Measurements from ENCODE around the gene NDUFB2. TPM values are rescaled to one million over a fixed set of nuclear protein-coding genes. Genes with fewer than 3 reads are reported as not detected.
"Not testable (repeated sequence)": the region's sequence is repeated elsewhere in the genome, so short reads cannot be mapped to it uniquely, and the experiment has no call there.

Gene NDUFB2
- total RNA-seq, 2 donors from 2014 or later: 180 to 202 TPM

DNA sequence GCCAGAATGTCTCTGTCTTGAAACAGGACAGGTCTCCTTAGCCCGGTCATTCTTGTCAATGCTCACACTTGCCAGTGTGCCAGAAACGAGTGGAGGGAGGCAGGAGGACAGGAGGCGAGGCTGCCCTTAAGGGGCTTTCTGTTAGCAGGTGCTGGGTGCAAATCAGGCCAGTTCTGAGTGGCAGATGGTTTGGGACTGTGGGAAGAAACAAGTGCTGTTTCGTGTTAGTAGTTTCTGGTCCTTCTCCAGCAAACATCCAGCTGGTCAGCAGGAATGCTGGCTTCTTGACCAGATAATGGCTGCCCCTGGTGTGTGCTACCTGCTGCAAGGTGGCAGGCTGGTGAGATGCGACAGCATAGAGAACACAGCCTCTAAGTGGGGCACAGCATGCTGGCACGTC, 8.2 kb upstream of the NDUFB2 start:
- no peaks in the 10 kb centered on the region for H3K27me3 Mint-ChIP-seq (ENCODE audit: insufficient read depth)
- H3K9me3 Mint-ChIP-seq: no peaks in the 10 kb centered on the region
- no peak overlapping the region for H3K9ac ChIP-seq (ENCODE audit: extremely low read depth, low read length, poor library complexity, severe bottlenecking)
- H3K4me1 Mint-ChIP-seq: peaks cover 11% of the 10 kb centered on the region
- 89 to 98% methylated on average over 6 of the region's 6 CpGs for WGBS, 2 experiments (ENCODE audit: insufficient coverage in 1 of 2, insufficient read length in 1 of 2)
- no peaks in the 10 kb centered on the region for H3K27me3 ChIP-seq (ENCODE audit: control insufficient read depth, insufficient read depth, low read length, poor library complexity, severe bottlenecking)
- H3K4me3 Mint-ChIP-seq: no peak overlapping the region
- H3K4me3 ChIP-seq (ENCODE audit: low read length): no peak overlapping the region
- H3K36me3 ChIP-seq (ENCODE audit: control insufficient read depth, insufficient read depth, low read length): peaks cover 14% of the 10 kb centered on the region
- DNase-seq: no peak
- peaks cover 6% of the 10 kb centered on the region for H3K4me1 ChIP-seq (ENCODE audit: control insufficient read depth, insufficient read depth, low read length)
- peaks cover 10% of the 10 kb centered on the region for H3K36me3 Mint-ChIP-seq (ENCODE audit: low read depth)
- no peak overlapping the region for H3K27ac Mint-ChIP-seq
- H3K27ac ChIP-seq (ENCODE audit: low read depth, low read length): no peak overlapping the region
- TF ChIP-seq, protein P1, sequence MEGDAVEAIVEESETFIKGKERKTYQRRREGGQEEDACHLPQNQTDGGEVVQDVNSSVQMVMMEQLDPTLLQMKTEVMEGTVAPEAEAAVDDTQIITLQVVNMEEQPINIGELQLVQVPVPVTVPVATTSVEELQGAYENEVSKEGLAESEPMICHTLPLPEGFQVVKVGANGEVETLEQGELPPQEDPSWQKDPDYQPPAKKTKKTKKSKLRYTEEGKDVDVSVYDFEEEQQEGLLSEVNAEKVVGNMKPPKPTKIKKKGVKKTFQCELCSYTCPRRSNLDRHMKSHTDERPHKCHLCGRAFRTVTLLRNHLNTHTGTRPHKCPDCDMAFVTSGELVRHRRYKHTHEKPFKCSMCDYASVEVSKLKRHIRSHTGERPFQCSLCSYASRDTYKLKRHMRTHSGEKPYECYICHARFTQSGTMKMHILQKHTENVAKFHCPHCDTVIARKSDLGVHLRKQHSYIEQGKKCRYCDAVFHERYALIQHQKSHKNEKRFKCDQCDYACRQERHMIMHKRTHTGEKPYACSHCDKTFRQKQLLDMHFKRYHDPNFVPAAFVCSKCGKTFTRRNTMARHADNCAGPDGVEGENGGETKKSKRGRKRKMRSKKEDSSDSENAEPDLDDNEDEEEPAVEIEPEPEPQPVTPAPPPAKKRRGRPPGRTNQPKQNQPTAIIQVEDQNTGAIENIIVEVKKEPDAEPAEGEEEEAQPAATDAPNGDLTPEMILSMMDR (conservative IDR thresholded peaks at IDR 0.05): no peak
- H3K9me3 ChIP-seq (ENCODE audit: control insufficient read depth, low read length): no peaks in the 10 kb centered on the region

DNA sequence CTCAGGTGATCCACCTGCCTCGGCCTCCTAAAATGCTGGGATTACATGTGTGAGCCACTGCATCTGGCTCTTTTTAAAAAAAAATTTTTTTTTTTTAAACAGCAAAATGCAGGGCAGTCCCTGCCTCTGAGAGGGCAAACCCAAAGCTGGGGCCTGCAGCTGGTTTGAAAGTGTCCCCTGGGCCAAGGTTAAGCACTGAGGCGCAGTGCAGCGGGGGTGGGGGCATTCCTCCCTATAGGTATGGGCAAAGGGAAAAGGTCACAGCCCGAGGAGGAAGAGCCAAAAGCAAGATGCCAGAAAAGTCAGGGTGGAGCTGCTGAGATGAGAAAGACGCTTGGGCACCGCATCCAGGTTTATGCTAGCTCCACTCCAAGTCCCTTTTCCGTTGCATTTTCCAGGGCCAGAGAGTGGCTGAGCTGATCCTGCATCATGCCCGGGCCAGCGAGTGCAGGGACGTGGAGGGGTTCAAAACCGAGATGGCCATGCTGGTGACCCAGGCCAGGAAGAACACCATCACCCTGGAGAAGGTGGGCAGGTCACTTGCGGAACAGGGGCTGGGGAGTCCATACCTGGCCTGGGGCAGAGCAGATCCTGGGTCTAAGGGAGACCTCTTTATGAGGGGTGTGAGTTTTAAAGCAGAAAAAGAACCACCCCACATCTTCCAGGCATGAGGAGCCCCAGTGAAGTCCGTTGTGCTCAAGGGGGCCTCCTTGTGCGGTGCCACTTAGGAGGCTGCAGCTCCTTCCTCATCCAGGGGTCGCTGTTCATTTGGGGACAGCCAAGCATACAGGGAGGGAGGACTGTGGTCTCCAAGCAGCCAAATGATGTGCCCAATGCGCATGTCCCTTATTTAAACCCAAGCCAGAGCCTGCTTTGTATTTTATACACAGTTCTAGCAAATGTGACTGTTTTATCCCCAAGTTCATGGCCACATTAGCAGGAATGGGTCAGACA, 7.0 kb upstream of the NDUFB2 start:
- 93 to 94% methylated on average over 14 to 16 of the region's 16 CpGs for WGBS, 2 experiments (ENCODE audit: insufficient coverage in 1 of 2, insufficient read length in 1 of 2)
- no peak overlapping the region for H3K9ac ChIP-seq (ENCODE audit: extremely low read depth, low read length, poor library complexity, severe bottlenecking)
- no peaks in the 10 kb centered on the region for H3K27me3 Mint-ChIP-seq (ENCODE audit: insufficient read depth)
- H3K9me3 Mint-ChIP-seq: no peaks in the 10 kb centered on the region
- no peaks in the 10 kb centered on the region for H3K9me3 ChIP-seq (ENCODE audit: control insufficient read depth, low read length)
- H3K4me3 Mint-ChIP-seq: no peak overlapping the region
- H3K4me1 ChIP-seq (ENCODE audit: control insufficient read depth, insufficient read depth, low read length): no peaks in the 10 kb centered on the region
- H3K36me3 Mint-ChIP-seq (ENCODE audit: low read depth): peaks cover 7% of the 10 kb centered on the region
- DNase-seq: no peak
- TF ChIP-seq, protein P1 (conservative IDR thresholded peaks at IDR 0.05): no peak
- H3K4me3 ChIP-seq (ENCODE audit: low read length): no peak overlapping the region
- H3K27ac ChIP-seq (ENCODE audit: low read depth, low read length): no peak overlapping the region
- no peak overlapping the region for H3K27ac Mint-ChIP-seq
- no peaks in the 10 kb centered on the region for H3K4me1 Mint-ChIP-seq
- H3K27me3 ChIP-seq (ENCODE audit: control insufficient read depth, insufficient read depth, low read length, poor library complexity, severe bottlenecking): no peaks in the 10 kb centered on the region
- peaks cover 14% of the 10 kb centered on the region for H3K36me3 ChIP-seq (ENCODE audit: control insufficient read depth, insufficient read depth, low read length)

- no peak overlapping the region for H3K4me3 ChIP-seq (ENCODE audit: low read length)
- DNase-seq: peak; percentile 73
- no peaks in the 10 kb centered on the region for H3K4me1 ChIP-seq (ENCODE audit: control insufficient read depth, insufficient read depth, low read length)
- no peak overlapping the region for H3K27ac ChIP-seq (ENCODE audit: low read depth, low read length)
- H3K9me3 ChIP-seq (ENCODE audit: control insufficient read depth, low read length): no peaks in the 10 kb centered on the region
- Mint-ChIP-seq H3K27me3 (ENCODE audit: insufficient read depth) (no peaks in the 10 kb centered on the region), H3K36me3 (ENCODE audit: low read depth) (peaks cover 3% of the 10 kb centered on the region), H3K4me1 (peaks cover 5% of the 10 kb centered on the region), H3K4me3 (no peak overlapping the region), H3K9me3 (no peaks in the 10 kb centered on the region), H3K27ac (no peak overlapping the region)
- H3K36me3 ChIP-seq (ENCODE audit: control insufficient read depth, insufficient read depth, low read length): peaks cover 14% of the 10 kb centered on the region
- H3K9ac ChIP-seq (ENCODE audit: extremely low read depth, low read length, poor library complexity, severe bottlenecking): no peak overlapping the region
- H3K27me3 ChIP-seq (ENCODE audit: control insufficient read depth, insufficient read depth, low read length, poor library complexity, severe bottlenecking): no peaks in the 10 kb centered on the region
- 92 to 93% methylated on average over 9 to 11 of the region's 12 CpGs for WGBS, 2 experiments (ENCODE audit: insufficient coverage in 1 of 2, insufficient read length in 1 of 2)
- TF ChIP-seq, protein P1 (conservative IDR thresholded peaks at IDR 0.05): peak; percentile 60
Measured at GRCh38 chr7:140691376-140692045, 5.0 kb upstream of the NDUFB2 start.

- H3K9me3 Mint-ChIP-seq; H3K4me3 ChIP-seq (ENCODE audit: low read length); H3K27me3 ChIP-seq (ENCODE audit: control insufficient read depth, insufficient read depth, low read length, poor library complexity, severe bottlenecking); H3K4me1 ChIP-seq (ENCODE audit: control insufficient read depth, insufficient read depth, low read length); H3K9me3 ChIP-seq (ENCODE audit: control insufficient read depth, low read length); H3K27ac Mint-ChIP-seq; H3K36me3 Mint-ChIP-seq (ENCODE audit: low read depth); DNase-seq; H3K4me3 Mint-ChIP-seq; H3K36me3 ChIP-seq (ENCODE audit: control insufficient read depth, insufficient read depth, low read length); H3K27ac ChIP-seq (ENCODE audit: low read depth, low read length); H3K27me3 Mint-ChIP-seq (ENCODE audit: insufficient read depth); H3K9ac ChIP-seq (ENCODE audit: extremely low read depth, low read length, poor library complexity, severe bottlenecking): not testable (repeated sequence)
- 97% methylated on average over 4 to 10 of the region's 10 CpGs for WGBS, 2 experiments (ENCODE audit: insufficient coverage in 1 of 2, insufficient read length in 1 of 2)
- peaks cover 12% of the 10 kb centered on the region for H3K4me1 Mint-ChIP-seq
Measured at GRCh38 chr7:140693849-140694248, 2.7 kb upstream of the NDUFB2 start.

Data from endodermal cell (in vitro differentiated cells).